MM.1S (cell line): Measurements from ENCODE around the gene RBM45.

Experiments
- CTCF ChIP-seq: fragments of 300-600 bp; sonication (generic); IDR thresholded peaks from 2 replicates; pipeline ENCODE4 v1.5.1; 2016; ENCODE audit warnings: antibody characterized with exemption, low read length, mixed read lengths
- EZH2 ChIP-seq: fragments of 300-600 bp; sonication (generic); optimal IDR thresholded peaks from 2 replicates; pipeline ENCODE3; 2017; ENCODE audit warnings: low read depth, mild to moderate bottlenecking, antibody characterized with exemption, low read length, mixed read lengths

DNA sequence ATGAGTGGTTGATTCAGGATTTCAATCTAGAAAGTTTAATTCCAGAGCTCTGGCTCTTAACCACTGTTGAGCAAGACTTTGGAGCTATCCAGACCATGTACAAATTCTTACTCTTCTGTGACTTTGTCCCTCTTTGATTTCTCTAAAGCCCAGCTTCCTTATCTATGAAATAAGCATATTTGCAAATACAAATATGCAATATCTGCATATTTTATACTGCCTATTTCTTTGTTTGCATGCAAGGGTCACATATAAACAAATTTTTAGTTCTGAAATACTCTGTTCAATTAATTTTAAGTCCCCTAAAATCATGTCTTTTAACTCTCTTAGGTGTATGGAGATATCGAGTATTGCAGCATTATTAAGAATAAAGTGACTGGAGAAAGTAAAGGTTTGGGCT lies 5.5 kb downstream of the RBM45 start:
- TF ChIP-seq CTCF (no peak), EZH2 (no peak)
